Stimulated activated CD4-positive, alpha-beta T cell treated with anti-CD3 and anti-CD28 coated beads, TNF-alpha, amount 100 ng/mL, for 24 hours (primary cell): ENCODE results near the gene WDR11.
"Not testable (repeated sequence)": the region's sequence is repeated elsewhere in the genome, so short reads cannot be mapped to it uniquely, and the experiment has no call there.

Experiments
- DNase-seq, 3 experiments: peaks; one replicate each; pipeline ENCODE4 v3.0.0-alpha.2; 2020; ENCODE audit warnings: low read depth in 3 of 3

Gene WDR11

DNA sequence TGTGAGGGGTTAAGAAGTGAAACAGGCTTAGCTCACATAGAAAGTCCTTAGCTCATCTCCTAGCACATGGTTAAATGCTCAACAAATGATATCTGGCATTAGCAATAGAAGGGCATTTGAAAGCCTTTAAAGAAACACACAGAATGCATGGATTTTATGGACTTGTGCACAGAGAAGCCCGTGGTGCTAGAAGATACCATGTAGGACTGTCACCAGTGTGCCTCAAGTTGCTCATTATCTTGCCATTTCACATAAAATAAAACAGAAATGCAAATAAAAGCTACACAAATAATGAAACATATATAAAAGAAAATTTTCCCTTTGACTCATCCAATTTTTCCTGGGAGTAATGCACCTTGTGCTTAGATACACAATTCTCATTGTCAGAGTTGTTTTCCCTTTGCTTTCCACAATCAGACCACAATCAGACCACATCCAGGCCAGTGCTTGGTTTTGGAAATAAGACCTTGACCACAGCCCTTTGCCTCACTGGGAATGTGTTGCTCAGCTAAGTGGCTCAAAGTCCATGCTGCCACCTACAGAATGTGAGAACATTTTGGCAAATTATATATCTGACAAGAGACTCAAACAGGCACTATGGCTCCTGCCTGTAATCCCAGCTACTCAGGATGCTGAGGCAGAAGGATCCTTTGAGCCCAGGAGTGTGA is 9.5 kb upstream of the WDR11 start:
- DNase-seq = peak in 1 of 3 experiments; percentile 3

DNA sequence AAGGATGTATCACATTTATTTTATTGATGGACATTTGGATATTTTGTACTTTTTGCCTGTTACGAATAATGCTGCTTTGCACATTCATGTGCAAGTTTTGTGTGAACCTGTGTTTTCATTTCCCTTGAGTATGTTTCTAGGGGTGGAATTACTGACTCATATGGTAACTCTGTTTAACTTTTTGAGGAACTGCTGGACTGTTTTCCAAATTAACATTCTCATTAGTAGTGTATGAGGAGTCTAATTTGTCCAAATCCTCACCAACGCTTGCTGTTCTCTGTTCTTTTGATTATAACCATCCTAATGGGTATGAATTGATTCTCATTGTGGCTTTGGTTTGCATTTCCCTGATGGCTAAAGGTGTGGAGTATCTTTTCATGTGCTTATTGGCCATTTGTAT is 3.2 kb downstream of the WDR11 start:
- no peak for DNase-seq

DNA sequence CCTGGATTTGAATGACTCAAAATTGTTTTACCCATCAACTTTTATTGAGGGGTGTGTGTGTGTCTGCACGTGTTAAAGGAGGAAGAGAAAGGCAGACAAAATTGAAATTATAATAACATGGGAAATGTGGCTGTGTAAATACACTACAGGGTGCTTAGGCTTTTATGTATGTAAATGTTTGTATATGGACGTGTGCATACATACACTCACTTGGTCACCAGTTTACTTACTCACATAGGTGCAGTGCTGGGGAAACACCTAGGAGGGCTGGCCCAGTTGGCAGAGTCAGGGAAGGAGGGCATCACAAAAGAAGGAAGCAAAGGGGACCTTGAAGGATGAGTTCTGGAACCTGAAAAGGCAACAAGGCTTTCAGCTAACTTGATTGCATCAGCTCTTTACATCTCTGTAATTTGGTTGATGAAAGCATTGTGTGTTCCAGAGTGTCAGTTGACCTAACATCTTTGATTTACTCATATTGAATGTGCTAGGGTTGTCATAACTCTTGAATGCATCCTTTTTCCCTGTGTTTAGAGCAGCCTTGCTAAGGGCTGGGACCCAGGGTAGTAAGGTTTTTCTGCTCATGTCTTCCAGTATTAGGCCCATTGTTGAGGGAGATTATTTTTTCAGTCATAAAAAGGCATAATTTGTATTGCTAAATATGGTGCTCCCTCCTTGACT is 10.2 kb downstream of the WDR11 start:
- DNase-seq = no peak

DNA sequence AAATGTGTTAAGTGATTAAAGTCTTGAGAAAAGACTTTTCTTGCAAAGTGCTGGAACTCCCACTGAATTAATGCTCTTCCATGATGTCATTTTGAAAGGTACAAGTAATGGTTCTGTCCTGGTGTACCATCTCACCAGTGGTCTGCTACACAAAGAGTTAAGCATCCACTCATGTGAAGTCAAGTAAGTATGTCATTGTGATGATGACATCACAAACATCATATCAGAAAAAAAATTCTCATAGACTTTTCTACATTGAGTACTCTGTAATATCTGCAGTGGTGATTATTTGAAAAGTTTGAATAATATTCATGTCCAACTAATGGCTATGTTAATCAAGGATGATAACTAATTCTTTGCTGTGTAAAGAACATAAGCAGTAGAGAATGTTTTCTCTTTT is 22.6 kb downstream of the WDR11 start:
- no peak for DNase-seq

DNA sequence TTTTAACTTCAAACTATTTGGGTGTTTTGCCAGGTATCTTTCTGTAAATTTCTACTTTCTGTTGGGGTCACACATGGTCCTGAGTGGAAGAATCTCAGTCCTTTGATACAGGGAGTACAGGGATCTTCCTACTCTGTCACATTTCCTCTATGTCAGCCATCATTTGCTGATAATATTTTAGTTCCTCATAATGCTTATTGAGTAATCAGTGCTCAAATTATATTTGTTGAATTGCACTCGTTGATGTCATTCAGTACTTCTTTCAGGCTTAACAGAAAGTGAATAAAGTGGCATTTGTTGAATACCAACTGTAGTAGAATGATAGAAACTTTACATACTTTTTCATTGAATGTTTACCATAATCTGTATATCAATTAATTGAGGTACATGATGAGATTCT is 31.9 kb downstream of the WDR11 start:
- no peak for DNase-seq

DNA sequence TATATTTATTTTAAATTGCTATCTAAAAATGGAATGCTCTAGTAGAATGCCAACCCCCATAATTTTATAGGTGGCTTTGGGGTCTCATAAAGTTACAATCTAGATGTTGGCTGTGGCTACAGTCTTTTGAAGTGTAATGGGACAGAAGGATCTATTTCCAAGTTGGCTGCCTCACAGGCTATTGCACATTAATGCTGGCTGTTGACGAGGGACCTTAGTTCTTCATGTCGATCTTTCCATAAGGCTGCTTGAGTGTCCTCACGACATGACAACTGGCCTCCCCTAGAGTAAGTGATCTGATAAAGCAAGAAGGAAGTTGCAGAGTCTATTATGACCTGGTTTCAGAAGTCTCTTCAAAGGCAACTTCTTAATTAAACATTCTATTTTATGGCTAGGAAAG is 36.3 kb downstream of the WDR11 start:
- DNase-seq = no peak

DNA sequence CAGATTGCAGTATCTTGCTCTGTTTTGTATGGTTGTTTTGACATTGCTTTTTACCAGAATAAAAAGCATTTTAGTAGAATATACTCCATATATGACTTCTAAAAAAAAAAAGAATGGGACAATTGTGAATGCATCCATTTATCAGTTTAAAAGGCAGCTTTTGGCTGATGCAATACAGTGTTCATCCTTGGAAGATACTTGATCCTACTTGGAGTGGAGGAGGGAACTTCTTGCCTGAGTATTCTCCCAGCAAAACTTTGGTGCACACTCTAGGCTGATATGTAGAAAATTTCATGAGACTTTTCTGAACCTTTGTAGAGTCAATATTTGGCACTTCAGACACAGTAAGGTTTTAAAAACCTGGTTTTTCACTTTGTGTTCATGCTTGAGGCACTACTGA is 40.2 kb downstream of the WDR11 start:
- no peak for DNase-seq

DNA sequence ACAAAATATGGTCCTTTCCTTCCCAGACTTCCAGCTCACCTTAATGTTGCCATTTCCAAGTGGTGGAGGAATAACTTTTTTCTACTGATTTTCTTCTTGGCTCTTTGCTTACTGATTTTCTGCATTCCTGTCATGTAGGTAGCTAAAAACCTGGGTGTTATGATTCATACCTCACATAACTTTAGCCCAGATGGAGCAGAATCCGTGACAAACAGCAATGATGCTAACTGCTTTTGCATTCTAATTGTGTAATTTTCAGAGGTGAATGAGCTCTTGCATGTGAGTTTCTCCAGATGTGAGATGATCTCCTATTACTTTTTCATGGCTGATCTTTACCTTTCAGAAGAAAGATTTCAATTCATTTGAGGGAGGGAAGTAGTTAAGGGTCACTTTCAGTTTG is 43.4 kb downstream of the WDR11 start:
- no peak for DNase-seq

DNA sequence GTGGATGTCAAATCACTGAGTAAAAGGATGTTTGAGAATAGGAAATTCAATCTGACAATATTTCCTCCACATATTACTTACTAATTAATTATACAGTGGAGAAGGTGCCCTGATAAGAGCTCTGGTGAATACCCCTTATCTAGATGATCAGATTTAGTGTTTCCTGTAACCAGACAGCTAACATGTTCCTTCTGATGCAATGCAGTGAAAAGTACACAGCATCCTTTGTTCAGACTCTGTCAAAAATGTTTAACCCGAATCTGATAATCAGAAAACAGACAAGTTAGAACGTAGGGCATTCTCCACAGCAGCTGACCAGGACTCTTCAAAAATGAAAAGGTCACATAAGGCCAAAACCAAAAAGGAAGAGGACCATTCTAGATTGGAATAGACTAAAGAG is 46.2 kb downstream of the WDR11 start:
- DNase-seq = no peak

DNA sequence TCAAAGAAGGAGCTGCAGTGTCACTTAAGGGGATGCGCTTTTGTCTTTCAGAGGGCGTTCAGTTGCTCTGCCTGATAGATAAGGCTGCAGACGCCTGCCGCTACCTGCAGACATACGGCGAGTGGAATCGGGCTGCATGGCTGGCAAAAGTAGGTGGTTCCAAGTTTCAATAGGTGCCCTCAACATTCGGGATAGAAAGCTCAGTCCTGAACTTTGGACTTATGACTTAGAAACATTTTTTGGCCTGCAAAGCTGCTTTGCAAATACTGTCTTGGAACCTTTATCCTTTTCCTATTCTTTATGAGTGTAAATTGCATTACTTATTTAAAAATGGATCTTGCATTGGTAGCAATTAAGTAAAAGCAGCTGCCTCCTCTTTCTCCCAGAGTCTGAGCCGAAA is 54.1 kb downstream of the WDR11 start:
- no peak for DNase-seq

DNA sequence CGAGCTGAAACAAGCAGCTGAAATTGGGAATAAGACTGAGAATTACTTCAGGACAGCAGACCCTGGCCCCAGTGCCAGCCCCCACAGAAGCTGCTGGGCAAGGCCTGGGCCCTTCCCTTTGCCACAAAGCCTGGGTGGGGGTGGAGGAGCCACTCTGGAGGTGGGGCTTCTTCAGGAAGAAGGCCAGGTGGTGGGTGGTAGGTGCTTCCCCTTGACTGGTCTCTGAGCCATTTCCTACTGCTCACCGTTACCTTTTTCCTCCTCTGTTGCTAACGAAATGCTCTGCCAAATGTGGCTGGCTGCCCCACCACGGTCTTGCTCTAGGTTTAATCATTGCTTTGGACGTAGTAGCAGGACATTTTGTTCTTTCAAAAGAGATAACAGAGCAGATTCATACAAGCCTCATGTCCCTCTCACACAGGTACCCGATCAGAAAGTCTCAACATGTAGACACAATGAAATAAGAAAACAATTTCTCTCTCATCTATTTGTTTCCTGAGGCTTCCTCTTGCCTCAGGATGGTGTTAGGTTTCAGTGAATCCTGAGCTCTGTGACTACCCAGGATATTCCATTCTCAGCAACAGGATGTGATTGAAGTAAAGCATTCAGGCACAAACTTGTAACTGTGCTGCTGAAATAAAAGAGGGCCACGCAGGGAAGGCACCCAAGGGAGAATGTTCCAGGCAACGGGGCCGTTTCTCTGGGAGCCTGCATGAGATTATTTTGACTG is 66.5 kb downstream of the WDR11 start:
- no peak for DNase-seq

DNA sequence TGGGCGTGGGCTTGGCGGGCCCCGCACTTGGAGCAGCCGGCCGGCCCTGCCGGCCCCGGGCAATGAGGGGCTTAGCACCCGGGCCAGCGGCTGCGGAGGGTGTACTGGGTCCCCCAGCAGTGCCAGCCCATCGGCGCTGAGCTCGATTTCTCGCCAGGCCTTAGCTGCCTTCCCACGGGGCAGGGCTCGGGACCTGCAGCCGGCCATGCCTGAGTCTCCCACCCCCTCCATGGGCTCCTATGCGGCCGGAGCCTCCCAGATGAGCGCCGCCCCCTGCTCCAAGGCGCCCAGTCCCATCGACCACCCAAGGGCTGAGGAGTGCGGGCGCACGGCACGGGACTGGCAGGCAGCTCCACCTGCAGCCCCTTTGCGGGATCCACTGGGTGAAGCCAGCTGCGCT is 72.7 kb downstream of the WDR11 start:
- not testable (repeated sequence) for DNase-seq

DNA sequence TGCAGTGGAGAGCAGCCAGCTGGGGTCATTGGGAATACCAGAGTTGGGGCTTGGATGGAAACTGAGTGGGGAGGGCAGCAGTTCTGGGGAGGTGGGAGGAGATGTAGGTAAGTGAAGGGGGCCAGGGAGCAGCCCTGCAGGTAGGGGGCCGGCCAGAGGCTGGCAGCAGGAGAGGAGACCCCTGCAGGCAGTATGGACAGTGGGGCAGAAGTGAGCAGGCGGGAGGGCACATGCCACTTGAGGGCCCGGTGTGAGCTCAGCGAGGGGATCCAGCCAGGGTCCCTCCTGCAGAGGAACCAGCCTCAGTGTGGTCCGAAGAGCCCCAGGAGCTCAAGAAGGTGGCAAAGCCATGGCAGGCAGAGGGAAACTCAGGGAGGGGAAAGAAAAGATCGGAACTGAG is 75.4 kb downstream of the WDR11 start:
- DNase-seq = no peak

DNA sequence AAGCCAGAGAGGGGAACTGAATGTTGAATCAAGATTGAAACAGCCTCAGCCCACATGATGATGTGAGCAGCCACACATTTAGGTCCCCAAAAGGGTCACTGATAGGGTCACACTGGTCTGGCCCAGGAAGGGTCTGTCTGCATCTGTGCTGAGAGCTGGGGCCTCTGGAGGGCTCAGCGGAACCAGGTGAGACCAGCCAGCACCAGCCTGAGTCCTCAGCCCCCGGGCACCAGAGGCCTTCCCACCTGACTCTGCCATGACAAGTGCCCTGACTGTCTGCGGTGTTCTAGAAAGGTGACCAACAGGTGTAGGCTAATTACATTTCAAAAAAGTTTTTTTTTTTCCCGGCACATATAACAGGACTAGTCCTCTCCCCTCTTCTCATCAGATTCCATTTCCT is 76.2 kb downstream of the WDR11 start:
- no peak for DNase-seq

DNA sequence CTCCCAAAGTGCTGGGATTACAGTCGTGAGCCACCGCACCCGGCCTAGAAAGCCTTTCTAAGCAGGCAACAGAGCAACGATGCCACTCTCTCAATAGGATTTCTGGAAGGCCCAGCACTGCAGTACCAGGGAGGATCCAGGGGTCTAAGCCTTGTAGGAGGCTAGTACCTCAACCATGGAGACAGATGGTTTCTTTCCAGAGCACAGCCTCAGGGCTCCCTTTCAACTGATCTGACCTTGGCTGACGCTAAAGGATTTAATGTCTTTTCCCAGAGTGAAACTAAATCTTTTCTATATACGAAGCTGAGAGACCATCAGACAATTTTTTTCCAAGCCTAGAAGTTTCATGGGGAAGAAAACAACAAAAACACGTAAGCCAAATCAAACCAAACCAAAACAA is 78.0 kb downstream of the WDR11 start:
- no peak for DNase-seq

DNA sequence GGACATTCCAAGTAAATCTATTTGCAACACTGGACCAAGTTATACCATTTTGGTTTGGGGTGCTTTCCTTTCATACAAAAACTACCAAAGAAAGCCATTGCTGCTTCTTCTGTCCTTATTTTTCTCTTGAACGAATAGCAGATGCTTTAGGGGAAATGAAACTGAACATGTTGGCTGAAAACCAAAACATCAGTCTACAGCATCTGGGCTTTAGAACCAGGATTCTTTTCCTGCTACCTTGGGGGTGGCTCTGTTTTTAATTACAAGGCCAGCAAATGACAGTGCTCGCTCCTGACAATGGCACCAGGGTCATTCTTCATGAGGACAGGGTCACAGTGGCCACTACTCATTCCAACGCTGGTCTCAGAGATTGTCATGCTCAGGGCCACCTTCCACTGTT is 80.3 kb downstream of the WDR11 start:
- no peak for DNase-seq

DNA sequence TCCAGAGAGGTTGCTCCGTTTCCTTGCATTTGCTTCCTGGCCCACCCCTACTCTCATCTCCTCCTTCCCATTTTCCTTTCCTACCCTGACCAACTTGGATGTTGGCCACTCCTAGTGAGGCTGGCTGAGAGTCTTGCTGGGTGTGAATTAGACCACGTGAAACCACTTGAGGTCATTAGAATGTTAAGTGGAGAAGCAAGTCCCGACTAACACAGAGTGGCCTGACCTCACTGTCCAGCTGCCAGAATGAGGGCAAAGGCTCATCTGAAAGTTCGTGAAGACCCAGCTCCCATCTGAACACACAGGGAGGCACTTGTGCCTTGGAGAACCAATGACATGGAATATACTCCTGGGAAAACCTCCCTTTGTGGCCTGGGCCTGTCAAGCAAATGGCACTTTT is 80.8 kb downstream of the WDR11 start:
- no peak for DNase-seq

DNA sequence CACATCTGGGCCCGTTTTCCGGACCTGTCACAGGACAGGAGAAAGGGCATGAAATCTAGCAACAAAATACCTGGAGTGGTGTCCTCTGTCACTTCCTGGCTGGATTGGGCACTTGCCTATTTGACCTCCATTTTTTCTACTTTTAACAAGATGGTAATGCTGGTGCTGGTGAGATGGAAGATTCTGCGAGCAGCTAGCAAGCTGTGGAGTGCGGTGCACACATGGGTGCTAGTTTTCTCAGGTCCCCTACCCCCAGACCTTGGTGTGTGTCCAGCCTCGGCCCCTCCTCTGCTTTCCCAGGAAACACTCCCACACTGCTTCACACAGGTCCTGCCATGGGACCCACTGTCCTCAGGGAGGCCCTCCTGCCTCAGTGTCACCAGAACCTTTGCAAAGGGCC is 87.7 kb downstream of the WDR11 start:
- DNase-seq = no peak

DNA sequence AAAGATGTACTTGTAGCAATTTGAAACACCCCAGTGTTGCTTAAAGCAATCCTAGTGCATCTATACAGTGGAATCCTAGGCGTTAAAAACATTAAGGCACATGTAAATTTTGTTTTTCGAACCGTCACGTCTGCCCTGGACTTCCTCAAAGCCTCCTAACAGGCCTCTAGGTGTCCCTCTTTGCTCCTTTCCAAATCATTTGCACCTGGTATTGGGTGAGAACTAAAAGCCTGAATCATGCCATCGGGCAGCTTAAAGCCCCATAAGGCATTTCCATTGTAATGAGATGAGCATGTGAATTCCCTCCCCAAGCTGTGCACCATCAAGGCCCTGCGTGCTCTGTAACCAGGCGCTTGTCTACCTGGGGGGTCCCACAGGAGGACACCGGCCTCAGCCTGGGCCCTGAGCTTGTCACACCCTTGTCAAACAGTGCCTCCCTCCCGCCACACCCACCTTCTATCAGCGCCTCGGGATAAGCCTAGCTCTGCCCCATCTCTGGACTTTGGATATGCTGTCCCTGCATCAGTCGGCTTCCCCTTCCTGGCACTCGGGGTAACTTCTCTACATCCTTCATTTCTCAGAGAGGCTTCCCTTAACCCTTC is 89.2 kb downstream of the WDR11 start:
- DNase-seq = no peak

DNA sequence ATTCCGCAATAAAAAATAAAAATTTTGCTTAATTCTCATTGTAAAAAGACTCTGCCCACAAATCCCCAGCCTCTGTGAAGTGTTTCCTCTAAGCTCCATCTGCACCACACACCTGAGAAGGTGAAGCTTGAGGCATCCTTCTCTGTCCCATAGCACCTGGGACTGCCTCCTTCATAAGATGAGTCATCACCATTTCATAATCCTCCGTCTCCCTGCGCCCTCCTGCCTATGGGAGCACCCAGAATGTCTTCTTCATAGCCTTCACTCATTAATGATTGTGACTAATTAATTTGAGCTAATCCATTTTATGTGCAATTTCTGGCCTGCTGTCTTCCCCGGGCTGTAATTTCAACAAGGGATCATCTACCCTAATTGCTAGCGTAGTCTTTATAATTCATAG is 90.3 kb downstream of the WDR11 start:
- no peak for DNase-seq

DNA sequence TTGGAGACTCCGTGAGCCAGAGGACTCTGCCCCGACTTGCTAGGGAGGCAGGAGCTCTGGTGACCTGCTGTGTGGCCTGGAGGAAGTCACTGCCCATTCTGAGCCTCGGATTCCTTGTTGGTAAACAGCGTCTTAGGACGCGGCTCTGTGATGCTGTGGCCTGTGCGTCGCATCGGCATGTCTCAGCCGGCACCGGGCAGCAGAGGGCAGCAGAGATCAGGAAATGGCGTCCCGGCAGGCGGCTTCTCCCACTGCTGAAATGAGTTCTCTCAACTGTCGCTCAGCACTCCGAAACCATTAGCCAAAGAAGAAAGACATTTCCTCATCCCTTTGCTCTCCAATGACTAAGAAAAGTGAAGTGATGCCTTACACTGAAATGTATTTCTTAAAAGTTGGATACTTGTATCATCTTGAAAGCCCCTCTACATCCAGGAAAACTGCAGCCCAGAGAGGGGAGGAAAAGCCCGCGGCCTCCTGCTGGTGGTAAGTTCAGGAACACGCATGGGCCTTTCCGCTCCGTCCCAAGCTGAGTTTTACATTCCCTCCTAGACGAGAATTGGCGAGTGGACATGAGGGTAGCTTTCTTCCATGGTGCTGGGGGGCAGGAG is 91.7 kb downstream of the WDR11 start:
- peak; percentile 53 to 73 (median 61) for DNase-seq

DNA sequence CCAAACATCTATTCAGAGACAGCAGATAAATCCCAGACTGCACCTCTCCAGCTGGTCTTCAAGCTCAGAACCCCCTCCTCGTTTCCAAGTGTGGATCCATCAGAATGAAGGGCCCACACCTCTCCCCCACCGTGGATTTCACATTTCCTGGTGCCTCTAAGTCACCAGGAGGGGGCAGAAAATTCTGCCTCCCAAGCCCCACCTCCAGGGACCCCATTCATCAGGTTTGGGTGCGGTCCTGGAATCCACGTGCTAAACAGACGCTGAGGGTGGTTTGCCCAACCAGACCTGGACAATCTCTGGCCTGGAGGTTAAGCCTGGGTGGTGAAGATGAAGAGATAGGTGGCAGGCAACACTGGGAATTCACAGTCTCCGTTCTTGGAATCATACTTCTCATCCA is 92.4 kb downstream of the WDR11 start:
- no peak for DNase-seq
